ENCODE measurements around the gene AMTN.
"Not testable (repeated sequence)": the region's sequence is repeated elsewhere in the genome, so short reads cannot be mapped to it uniquely, and the experiment has no call there.

The AMTN gene, protein sequence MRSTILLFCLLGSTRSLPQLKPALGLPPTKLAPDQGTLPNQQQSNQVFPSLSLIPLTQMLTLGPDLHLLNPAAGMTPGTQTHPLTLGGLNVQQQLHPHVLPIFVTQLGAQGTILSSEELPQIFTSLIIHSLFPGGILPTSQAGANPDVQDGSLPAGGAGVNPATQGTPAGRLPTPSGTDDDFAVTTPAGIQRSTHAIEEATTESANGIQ

DNA sequence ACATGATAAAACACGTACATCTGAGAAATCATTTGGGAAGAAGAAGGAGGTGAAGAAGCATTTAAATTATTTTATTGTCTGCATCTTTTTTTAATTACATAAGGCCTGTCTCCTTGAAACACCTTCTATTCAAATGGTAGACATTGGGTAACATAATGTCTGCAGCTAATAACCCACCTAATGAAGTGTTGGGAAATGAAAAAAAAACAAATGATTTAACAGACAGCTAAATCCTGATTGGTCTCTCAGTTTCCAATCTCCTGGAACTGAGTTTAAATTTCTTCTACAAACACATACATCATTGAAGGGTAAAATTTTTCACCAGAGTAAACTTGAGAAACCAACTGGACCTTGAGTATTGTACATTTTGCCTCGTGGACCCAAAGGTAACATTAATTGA is at the start of gene AMTN:
Gene AMTN, plus strand, starts transcription at position 301 of the 400 bp plus-strand sequence. CDS start 209 bp downstream, outside the sequence.
- no peak for DNase-seq (ENCODE audit: low spot score)

DNA sequence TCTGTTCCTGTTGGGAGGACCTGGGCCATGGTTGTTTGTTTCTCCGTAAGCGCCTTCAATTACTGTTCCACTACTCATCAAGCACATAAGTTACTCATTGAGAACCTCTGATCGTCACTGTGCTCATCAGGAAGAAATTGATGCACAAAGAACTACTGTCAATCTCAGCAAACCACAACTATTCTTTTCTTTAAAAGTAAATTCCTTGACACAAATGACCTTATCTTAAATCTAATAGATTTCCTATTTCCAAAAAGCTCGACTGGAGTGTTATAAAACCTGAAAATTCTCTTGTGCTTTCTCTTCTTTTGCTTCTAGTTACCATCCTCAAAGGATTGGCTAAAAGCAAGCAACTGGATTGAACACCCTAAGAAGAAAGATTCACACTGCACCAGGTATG is 46.5 kb upstream of the AMTN start, which contains the start of gene MUC7:
Gene MUC7, plus strand, starts transcription at position 301 of the 400 bp plus-strand sequence. CDS start 1,825 bp downstream, outside the sequence.
- no peak for DNase-seq (ENCODE audit: low spot score)

DNA sequence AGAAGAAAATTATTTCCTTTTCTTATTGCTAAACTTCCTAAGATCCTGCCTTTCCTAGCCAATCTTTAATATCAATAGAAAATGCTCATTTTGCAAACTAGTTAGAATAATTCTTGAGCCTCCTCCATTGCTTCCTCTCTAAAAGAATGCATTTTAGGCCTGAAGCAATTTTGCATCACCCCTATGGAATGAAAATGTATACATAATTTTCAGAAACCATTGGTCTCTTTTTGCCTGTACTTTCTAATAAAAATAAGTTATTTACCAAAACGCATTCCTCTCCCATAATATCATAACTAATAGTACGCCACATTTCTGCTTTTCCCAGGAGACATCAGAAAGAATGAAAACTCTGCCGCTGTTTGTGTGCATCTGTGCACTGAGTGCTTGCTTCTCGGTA is 44.7 kb upstream of the AMTN start:
- DNase-seq (ENCODE audit: low spot score) = no peak

DNA sequence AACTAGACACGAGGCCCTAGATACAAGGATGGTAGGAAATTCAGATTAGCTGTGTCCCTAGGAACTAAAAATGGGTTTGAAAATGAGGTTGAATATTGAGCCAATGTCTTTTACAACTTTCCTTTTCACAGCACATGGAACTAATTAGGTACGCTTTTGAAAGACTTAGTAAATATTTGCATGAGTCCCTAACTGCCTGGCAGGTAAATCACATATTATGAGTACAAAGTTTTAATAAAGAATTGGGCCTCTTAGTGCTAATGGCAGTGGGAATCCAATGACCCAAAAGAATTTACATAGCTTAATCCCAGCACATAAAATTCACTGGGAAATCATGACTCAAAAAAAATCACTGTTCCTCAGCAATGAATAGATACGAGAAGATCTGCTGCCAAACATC is 29.6 kb upstream of the AMTN start:
- DNase-seq (ENCODE audit: low spot score) = no peak

DNA sequence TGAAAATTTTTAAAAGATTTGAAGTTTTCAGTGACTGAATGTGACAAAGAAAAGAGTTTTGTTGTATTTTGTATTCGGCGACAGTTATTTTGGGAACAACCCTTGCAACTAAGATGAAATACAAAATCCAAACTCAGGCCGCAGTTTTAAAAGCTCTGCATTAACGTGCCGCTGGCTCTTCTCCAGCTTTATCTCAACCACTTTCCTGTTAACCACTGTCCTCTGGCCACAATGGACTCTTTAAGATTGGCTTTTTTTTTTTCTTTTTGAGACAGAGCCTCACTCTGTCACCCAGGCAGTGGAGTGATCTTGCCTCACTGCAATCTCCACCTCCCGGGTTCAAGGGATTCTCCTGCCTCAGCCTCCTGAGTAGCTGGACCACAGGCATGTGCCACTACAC is 22.1 kb upstream of the AMTN start:
- DNase-seq (ENCODE audit: low spot score) = no peak

DNA sequence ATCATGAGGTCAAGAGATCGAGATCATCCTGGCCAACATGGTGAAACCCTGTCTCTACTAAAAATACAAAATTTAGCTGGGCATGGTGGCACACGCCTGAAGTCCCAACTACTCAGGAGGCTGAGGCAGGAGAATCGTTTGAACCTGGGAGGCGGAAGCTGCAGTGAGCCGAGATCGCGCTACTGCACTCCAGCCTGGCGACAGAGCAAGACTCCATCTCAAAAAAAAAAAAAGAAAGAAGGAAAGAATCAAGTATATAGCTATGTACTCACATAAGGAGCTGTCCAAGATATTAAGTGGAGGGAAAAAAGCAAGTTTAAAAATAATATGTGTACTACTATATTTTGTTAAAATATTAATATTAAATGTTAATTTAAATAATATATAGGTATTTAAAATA is 16.5 kb upstream of the AMTN start:
- DNase-seq (ENCODE audit: low spot score) = not testable (repeated sequence)

DNA sequence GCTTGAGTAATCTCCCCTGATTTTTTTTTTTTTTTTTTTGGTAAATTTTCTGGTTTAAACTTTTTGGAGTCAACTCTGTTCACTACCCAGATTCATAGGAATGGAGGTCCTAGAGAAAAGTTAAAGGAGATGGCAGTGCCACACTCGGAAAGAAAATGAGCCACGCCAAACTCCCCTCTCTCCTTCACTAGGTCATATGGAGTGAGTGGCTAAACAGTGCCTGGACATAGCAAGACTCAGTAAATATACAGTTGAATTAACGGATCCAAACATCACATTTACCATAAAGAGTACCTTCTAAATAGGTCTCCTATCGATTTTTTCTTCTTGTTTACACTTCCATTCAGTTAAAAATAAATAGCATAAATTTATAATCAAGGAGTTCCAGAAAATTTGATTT is 13.6 kb upstream of the AMTN start:
- no peak for DNase-seq (ENCODE audit: low spot score)

DNA sequence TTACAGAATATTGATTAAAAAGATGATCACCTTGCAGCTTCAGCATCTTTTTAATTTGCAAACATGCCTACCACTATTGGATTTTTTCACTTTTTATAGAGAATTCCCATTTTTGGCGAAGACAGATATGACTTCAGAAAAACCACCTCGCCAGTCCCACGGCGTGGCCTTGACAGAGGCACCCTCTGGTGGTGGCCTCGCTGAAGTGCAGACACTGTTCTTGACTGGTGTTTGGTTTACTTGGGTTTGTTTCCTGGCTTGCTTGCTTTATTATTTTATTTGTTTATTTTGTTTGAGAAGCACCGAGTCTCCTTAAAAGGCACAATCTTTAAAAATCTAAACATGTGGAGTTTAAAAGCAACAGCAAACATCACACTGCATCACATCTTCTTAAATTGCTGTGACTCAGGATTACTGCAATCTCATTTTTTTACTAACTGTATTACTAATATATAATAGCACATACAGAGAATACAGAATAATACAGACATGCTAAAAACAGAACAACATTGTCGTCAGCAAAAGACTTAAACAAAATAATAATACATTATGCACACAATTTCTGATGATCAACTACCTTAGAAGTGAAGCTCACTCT is 13.1 kb upstream of the AMTN start:
- peak; percentile 10 for DNase-seq (ENCODE audit: low spot score)

DNA sequence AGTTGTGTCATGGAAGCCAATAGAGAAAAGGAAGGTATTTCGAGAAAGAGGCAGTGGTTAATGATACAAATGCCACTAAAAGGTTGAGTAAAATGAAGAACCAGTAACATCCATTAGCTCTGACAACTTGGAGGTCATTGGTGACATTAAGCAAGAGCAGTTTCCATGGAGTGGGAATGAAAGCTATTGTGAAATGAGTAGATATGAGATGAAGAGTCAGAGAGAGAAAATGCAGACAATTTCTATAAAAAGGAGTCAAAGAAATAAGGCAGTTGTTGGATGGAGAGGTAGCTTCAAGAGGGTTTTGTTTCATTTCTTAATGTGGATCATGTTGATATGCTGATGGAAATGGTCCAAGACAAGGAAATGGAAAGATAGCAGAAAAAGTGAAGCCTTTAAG is 9.6 kb upstream of the AMTN start:
- DNase-seq (ENCODE audit: low spot score) = no peak

DNA sequence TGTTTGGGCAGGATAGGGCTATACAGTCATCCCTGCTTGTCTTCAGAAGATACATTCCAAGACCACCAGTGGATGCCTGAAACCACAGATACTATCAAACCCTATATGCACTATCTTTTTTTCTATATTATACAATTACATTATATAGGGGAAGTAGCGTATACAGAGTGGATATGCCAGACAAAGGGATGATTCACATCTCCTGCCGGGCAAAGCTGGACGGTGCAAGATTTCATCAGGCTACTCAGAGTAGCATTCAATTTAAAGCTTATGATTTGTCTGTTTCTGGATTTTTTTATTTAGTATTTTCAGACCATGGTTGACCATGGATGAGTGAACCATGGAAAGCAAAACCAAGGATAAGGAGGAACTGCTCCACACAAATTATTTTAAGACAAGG is 7.0 kb upstream of the AMTN start:
- DNase-seq (ENCODE audit: low spot score) = no peak

DNA sequence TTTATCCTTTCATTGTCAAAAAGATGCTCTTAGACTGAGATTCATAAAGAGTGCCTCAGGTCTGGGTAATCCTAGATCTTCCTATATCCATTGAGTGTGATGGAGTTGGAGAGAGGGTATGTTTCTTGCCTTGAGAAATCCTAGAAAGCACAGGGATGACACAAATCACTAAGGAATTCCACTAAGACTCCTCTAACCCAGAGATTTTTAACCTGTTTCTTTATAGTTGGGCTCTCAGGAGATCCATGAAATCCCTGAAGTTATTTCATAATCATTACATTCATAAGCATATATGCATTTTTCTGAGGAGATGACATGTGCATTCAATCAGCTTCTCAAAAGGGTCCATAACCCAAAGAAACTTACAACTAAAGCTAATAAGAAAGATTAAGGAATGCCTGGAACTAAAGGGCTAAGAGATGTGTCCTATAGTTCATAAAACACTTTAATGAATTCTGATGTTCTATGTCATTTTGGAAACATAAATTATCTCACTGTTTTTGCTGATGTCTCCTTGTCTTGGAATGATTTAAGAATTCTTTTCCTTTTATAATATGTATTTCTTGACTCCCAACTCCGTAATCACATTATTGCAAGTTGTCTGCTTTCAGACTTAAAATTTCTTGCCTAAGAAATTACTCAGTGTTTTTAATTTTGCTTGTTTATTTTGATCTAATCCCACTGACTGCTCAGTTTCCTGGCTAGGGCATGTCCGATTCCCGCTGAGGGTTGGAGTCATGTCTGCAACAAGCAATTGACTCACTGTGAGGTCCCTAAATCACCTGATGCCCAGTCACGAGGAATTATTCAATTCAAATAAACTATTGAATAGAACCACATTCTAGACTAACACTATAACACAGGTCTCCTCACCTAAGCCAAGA is 2.8 kb upstream of the AMTN start:
- no peak for DNase-seq (ENCODE audit: low spot score)

DNA sequence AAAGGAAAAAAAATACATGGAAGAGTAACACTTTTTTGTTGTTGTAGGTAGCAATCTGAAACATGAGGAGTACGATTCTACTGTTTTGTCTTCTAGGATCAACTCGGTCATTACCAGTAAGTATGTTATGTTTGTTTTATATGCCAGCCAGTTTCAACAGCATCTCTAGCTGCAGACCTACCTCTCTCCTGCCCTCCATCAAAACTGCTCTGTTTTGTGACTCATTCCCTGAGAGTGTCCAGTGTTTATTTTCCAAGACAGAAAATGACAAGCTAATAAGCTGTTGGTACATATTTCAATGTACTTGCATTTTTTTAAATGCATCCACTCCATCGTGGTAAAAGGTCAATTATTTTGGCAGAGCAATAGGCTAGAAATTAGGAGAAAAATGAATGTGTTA is 347 bp downstream of the AMTN start:
- no peak for DNase-seq (ENCODE audit: low spot score)

DNA sequence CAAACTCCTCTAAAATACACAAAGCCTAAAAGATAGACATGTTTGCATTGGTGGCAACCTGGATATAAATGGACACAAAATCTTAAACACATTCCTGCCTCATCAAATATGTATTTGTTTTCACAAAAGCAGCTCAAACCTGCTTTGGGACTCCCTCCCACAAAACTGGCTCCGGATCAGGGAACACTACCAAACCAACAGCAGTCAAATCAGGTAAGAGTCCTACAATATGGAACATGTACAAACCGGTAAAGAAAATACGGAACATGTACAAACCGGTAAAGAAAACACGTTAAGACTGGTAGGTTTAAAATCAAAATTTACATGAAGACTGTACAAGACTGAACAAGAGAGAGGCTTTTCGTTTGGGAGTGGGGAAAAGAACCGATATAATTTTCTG is 4.3 kb downstream of the AMTN start:
- no peak for DNase-seq (ENCODE audit: low spot score)

DNA sequence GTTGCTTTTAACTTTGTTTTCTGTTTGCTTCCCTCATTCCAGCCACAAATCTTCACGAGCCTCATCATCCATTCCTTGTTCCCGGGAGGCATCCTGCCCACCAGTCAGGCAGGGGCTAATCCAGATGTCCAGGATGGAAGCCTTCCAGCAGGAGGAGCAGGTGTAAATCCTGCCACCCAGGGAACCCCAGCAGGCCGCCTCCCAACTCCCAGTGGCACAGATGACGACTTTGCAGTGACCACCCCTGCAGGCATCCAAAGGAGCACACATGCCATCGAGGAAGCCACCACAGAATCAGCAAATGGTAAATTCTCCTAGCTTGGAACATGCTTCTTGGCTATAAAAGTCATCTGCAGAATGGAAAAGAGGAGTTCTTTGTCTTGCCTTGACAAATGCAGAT is 12.6 kb downstream of the AMTN start:
- no peak for DNase-seq (ENCODE audit: low spot score)

DNA sequence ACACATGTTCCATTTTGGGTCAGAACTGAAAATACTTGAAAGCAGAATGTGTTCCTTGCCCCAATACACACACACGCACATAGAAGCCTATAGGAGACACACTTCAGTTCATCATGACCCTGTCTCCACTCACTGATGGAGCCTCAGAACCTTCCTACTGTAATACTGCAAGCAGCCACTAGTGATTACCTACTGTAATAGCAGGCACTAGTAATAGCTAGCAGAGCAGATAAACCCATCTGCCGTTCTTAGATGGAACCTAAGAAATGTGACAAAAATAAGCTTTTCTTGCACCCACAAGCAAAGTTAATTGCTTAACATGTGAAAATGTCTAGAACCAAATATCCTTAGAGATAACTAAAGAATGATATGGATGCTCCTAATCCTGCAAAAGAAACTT is 13.6 kb downstream of the AMTN start:
- DNase-seq (ENCODE audit: low spot score) = no peak

DNA sequence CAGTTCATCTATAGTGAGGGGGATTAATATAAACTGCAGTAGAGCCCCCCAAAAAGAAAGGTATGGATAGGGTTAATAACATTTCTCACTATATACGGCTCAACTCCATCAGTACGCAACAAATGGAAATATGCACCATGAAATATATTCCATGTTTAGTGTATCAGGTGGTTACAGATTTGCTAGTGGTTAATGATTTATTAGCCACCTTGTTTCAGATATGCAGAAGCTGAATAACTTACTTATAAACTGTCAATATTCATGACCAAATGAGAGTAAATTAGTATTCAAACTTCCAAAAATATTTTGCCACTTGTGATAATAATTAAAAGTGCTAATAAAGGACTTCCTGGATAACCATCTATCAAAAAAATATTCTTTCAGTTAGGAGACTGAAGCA is 14.8 kb downstream of the AMTN start:
- DNase-seq (ENCODE audit: low spot score) = no peak

DNA sequence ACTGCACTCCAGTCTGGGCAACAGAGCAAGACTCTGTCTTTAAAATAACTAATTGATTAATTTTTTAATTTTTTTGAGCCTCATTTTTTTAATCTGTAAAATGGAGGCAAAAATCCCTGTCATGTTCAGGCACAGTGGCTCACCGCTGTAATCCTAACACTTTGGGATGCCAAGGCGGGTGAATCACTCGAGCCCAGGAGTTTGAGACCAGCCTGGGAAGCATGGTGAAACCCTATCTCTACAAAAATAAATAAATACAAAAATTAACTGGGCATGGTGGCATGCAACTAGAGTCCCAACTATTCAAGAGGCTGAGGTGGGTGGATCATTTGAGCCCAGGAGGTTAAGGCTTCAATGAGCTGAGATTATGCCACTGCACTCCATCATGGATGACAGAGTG is 15.4 kb downstream of the AMTN start:
- DNase-seq (ENCODE audit: low spot score) = no peak

DNA sequence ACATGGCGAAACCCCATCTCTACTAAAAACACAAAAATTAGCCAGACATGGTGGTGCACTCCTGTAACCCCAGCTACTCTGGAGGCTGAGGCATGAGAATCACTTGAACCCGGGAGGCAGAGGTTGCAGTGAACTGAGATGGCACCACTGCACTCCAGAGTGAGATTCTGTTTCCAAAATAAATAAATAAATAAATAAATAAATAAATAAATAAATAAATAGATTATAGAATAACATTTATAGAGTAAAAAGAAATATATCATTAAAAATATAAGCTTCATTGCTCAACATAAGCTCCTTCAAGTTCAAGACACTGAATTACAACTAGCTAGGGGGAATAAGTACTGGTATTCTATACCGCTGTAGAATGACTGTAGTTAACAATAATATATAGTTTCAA is 16.5 kb downstream of the AMTN start:
- DNase-seq (ENCODE audit: low spot score) = not testable (repeated sequence)

DNA sequence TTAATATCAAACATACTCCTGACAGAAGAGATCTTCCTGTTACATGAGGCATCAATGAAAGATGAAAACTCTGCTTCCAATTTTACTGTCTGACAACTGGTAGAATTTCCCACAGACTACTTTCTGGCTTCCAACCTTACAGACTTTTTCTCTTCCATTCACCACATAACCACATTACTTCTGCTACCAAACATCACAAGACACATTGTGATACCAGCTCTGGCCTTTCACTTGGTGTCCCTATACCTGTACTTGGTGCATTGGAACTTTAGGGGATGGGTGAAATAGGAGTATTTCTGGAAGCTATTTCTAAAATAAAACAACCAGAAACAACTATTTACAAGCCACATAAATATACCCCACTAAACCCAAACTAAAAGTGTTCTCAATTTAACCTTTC is 20.5 kb downstream of the AMTN start:
- DNase-seq (ENCODE audit: low spot score) = no peak

DNA sequence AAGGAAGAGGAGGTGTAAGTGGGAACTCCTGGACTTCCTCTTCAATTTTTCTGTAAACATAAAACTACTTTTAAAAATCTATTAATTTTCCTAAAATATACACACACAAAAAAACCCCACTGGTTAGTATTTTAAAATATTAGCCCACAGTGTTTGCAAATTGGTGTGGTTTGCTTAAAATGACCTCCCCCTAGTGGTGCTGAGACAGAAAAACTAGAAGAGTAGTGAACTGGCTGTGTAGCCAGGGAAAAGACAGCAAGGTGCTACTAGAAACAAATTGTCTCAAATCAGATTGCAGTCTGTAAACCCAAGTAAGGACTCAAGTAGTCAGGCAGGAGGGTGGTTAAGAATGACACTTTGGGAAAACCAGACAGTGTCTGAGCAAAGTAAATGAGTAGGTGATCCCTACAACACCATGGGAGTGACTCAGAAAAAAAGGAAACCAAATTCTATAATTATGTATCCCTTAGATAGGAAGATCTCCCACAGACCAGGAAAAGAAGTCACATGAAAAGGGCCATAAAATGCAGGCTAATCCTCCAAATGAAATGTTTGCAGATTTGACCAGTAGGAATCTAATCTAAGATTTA is 26.0 kb downstream of the AMTN start:
- DNase-seq (ENCODE audit: low spot score) = no peak

DNA sequence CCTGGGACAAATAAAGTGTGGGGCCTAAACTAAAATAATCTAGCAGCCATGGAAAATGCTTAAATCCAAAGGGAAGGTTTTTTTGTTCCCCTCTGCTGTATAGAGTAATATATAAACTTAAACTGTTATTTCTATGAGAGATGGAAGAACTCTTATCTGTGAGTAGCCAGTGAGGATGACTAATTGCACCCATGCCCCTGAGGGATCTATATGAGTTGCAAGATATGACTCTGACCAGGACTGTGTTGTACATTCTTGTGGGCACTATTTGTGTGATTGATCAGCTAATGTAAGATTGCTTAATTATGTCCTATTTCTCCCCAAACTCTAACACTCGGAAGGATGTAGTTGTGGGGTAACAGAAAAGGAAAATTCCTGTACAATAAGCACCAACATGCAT is 38.5 kb downstream of the AMTN start:
- no peak for DNase-seq (ENCODE audit: low spot score)

DNA sequence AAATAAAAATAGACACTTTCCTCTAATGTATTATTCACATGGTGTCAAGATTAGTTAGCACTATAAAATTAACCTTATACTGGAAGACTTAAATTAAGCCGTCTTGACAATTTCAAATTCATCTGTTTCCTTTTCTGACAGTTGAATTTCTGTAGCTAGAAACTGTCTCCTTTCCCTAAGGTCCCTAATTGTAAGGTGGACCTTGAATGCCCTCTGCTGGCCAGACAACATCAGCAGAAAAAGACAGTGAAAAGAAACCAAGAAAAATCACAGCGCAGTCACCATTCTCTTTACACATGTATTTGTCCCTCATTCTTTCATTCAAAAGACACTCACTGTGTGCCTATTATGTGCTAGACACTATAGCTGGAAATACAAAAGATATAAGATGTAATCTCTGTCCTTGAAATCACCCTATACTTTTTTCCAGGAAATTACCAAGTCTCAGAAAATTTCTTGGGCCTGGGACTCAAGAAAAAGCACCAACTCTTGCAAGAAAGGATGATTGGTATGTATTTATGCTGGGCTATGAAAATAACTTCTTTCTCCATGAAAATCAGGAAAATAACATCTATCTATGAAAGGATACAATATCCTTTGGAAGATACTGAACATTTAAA is 41.0 kb downstream of the AMTN start:
- DNase-seq (ENCODE audit: low spot score) = peak; percentile 6
